Activated CD4-positive, alpha-beta T cell treated with anti-CD3 and anti-CD28 coated beads for 36 hours (primary cell): Measurements from ENCODE around the gene NINJ2. TPM values are rescaled to one million over a fixed set of nuclear protein-coding genes. Genes with fewer than 3 reads are reported as not detected.

Source experiments
- ATAC-seq: fragments of 200-7000 bp; cut with Tn5 transposase; one replicate; pipeline ENCODE4 v1.10.0; 2021; ENCODE audit warnings: mild to moderate bottlenecking, moderate library complexity
- CTCF ChIA-PET: fragments of 350-600 bp; sonication (Branson Sonifier 250); formaldehyde crosslinking; loops from one replicate; lab custom pipeline; 2021; ENCODE audit warnings: antibody characterized with exemption; lab: Charles Lee
- POLR2A ChIA-PET: fragments of 350-600 bp; sonication (Branson Sonifier 250); formaldehyde crosslinking; loops from one replicate; lab custom pipeline; 2021; ENCODE audit warnings: antibody characterized with exemption, inconsistent platforms; lab: Charles Lee
- DNase-seq: peaks from one replicate; pipeline ENCODE4 v3.0.0-alpha.2; 2020
- H3K27ac Mint-ChIP-seq: one replicate; pipeline ENCODE4 v1.8.0; 2021; ENCODE audit warnings: mixed read lengths
- H3K27me3 Mint-ChIP-seq: one replicate; pipeline ENCODE4 v1.8.0; 2021; ENCODE audit warnings: mixed read lengths
- H3K36me3 Mint-ChIP-seq: one replicate; pipeline ENCODE4 v1.8.0; 2021; ENCODE audit warnings: low read depth, mixed read lengths
- H3K4me1 Mint-ChIP-seq: one replicate; pipeline ENCODE4 v1.8.0; 2021; ENCODE audit warnings: mixed read lengths
- H3K4me3 Mint-ChIP-seq: one replicate; pipeline ENCODE4 v1.8.0; 2021; ENCODE audit warnings: mild to moderate bottlenecking, moderate library complexity, mixed read lengths
- H3K9me3 Mint-ChIP-seq: one replicate; pipeline ENCODE4 v1.8.0; 2021; ENCODE audit warnings: low read depth, mixed read lengths
- intact Hi-C, 2 experiments: fragments of 100-400 bp; cut with DNase I in 1 of 2; cut with micrococcal nuclease in 1 of 2; formaldehyde crosslinking; loops; one replicate each; pipeline versions ENCODE4 v1.14.2 to v1.15.1; 2022 to 2024; cut with DNase I, micrococcal nuclease
- total RNA-seq, 2 experiments: library from RNA; stranded (reverse); gene quantifications; one replicate each; pipeline ENCODE4 v1.2.3, GENCODE V29; 2021

Gene NINJ2
- total RNA-seq, 2 experiments from 2014 or later = 3.5 to 5.7 TPM

- Mint-ChIP-seq H3K27me3 (no peaks in the 10 kb centered on the region), H3K4me1 (peaks cover 65% of the 10 kb centered on the region), H3K4me3 (peak overlapping the region; percentile 74), H3K27ac (peak overlapping the region; percentile 85), H3K9me3 (no peaks in the 10 kb centered on the region), H3K36me3 (no peaks in the 10 kb centered on the region)
- intact Hi-C loops = loop anchor here (1.0 to 10.0 kb wide), 9 partner anchors 181 to 1022 kb away; partner anchors contain the start of genes RAD52 (in 2 of the 2) and FBXL14 (in 1 of the 2)
- ATAC-seq (peak; percentile 89), DNase-seq (peak; percentile 94)
- POLR2A ChIA-PET = interaction anchor here (0.6 kb wide), 2 partner anchors 149 to 339 kb away, joined by 3 read pairs; no protein-coding TSS in a partner anchor
- CTCF ChIA-PET = interaction anchor here (0.5 to 5.5 kb wide), 18 partner anchors 14 to 1013 kb away, joined by 3 to 42 read pairs (median 3); partner anchors contain the start of genes RAD52 and WNK1
These were observed 93.3 kb downstream of the NINJ2 start for GRCh38 chr12:569803-570434.

GRCh38 chr12:569091-569676 is 94.1 kb downstream of the NINJ2 start:
- Mint-ChIP-seq H3K4me1 (peaks cover 67% of the 10 kb centered on the region), H3K27me3 (no peaks in the 10 kb centered on the region), H3K27ac (peak overlapping the region; percentile 85), H3K9me3 (no peaks in the 10 kb centered on the region), H3K36me3 (no peaks in the 10 kb centered on the region), H3K4me3 (peak overlapping the region; percentile 74)
- no peak for DNase-seq
- ChIA-PET POLR2A (interaction anchor here (0.6 kb wide), 4 partner anchors 126 to 524 kb away, joined by 3 to 6 read pairs (median 3); no protein-coding TSS in a partner anchor), CTCF (interaction anchor here (0.5 to 5.5 kb wide), 17 partner anchors 13 to 499 kb away, joined by 3 to 42 read pairs (median 3); partner anchors contain the start of genes RAD52 and WNK1)
- intact Hi-C loops = loop anchor here (1.0 to 10.0 kb wide), 8 partner anchors 182 to 1023 kb away; partner anchors contain the start of genes RAD52 (in 2 of the 2) and FBXL14 (in 1 of the 2)
- ATAC-seq = no peak

- no peaks in the 10 kb centered on the region for H3K36me3 Mint-ChIP-seq
- H3K4me3 Mint-ChIP-seq = no peak overlapping the region
- ChIA-PET CTCF (interaction anchor here (0.8 to 5.5 kb wide), 7 partner anchors 8 to 347 kb away, joined by 3 to 42 read pairs (median 6); partner anchors contain the start of gene WNK1), POLR2A (interaction anchor here (0.6 kb wide), 1 partner anchor 180 kb away, joined by 3 read pairs; no protein-coding TSS in a partner anchor)
- peak overlapping the region; percentile 48 for H3K27ac Mint-ChIP-seq
- intact Hi-C loops = loop anchor here (2.0 to 10.0 kb wide), 5 partner anchors 182 to 1024 kb away; partner anchors contain the start of gene FBXL14 (in 1 of the 2)
- no peak for ATAC-seq
- no peak for DNase-seq
- H3K9me3 Mint-ChIP-seq = no peaks in the 10 kb centered on the region
- H3K27me3 Mint-ChIP-seq = no peaks in the 10 kb centered on the region
- H3K4me1 Mint-ChIP-seq = peaks cover 73% of the 10 kb centered on the region
These were observed 94.8 kb downstream of the NINJ2 start for GRCh38 chr12:568486-568885.

GRCh38 chr12:565589-566105 is 97.6 kb downstream of the NINJ2 start:
- H3K27me3 Mint-ChIP-seq = no peaks in the 10 kb centered on the region
- POLR2A ChIA-PET = no interaction called here
- no peaks in the 10 kb centered on the region for H3K9me3 Mint-ChIP-seq
- peaks cover 81% of the 10 kb centered on the region for H3K4me1 Mint-ChIP-seq
- CTCF ChIA-PET = interaction anchor here (0.5 to 1.5 kb wide), 8 partner anchors 9 to 1017 kb away, joined by 3 to 7 read pairs (median 3); no protein-coding TSS in a partner anchor
- no peaks in the 10 kb centered on the region for H3K36me3 Mint-ChIP-seq
- H3K4me3 Mint-ChIP-seq = no peak overlapping the region
- ATAC-seq = no peak
- H3K27ac Mint-ChIP-seq = no peak overlapping the region
- DNase-seq = no peak
- intact Hi-C loops = loop anchor here (5.0 to 10.0 kb wide), 4 partner anchors 527 to 1027 kb away; partner anchors contain the start of gene FBXL14 (in 1 of the 2)

- Mint-ChIP-seq H3K36me3 (no peaks in the 10 kb centered on the region), H3K27ac (no peak overlapping the region), H3K4me3 (no peak overlapping the region), H3K4me1 (peaks cover 81% of the 10 kb centered on the region), H3K9me3 (no peaks in the 10 kb centered on the region), H3K27me3 (no peaks in the 10 kb centered on the region)
- DNase-seq = no peak
- ChIA-PET POLR2A (no interaction called here), CTCF (interaction anchor here (0.5 to 1.5 kb wide), 7 partner anchors 9 to 1018 kb away, joined by 3 to 7 read pairs (median 3); no protein-coding TSS in a partner anchor)
- ATAC-seq = no peak
- intact Hi-C loops = loop anchor here (5.0 to 10.0 kb wide), 4 partner anchors 527 to 1027 kb away; partner anchors contain the start of gene FBXL14 (in 1 of the 2)
These were observed 98.1 kb downstream of the NINJ2 start for GRCh38 chr12:565161-565560.

GRCh38 chr12:563787-564298 is 99.4 kb downstream of the NINJ2 start:
- DNase-seq = no peak
- peak overlapping the region; percentile 62 for H3K4me3 Mint-ChIP-seq
- H3K4me1 Mint-ChIP-seq = peaks cover 73% of the 10 kb centered on the region
- no peaks in the 10 kb centered on the region for H3K9me3 Mint-ChIP-seq
- intact Hi-C loops = loop anchor here in 1 of 2 experiments (10.0 kb wide), 2 partner anchors 531 to 1021 kb away; no protein-coding TSS in a partner anchor
- H3K27me3 Mint-ChIP-seq = no peaks in the 10 kb centered on the region
- CTCF ChIA-PET = interaction anchor here (0.6 to 1.3 kb wide), 6 partner anchors 15 to 1039 kb away, joined by 3 to 5 read pairs (median 3); no protein-coding TSS in a partner anchor
- peak; percentile 17 for ATAC-seq
- peak overlapping the region; percentile 91 for H3K27ac Mint-ChIP-seq
- no peaks in the 10 kb centered on the region for H3K36me3 Mint-ChIP-seq
- POLR2A ChIA-PET = interaction anchor here (0.6 kb wide), 1 partner anchor 256 kb away, joined by 3 read pairs; no protein-coding TSS in a partner anchor

- peak; percentile 77 for ATAC-seq
- peak; percentile 60 for DNase-seq
- peak overlapping the region; percentile 91 for H3K27ac Mint-ChIP-seq
- H3K4me3 Mint-ChIP-seq = peak overlapping the region; percentile 62
- peaks cover 70% of the 10 kb centered on the region for H3K4me1 Mint-ChIP-seq
- intact Hi-C loops = loop anchor here in 1 of 2 experiments (10.0 kb wide), 2 partner anchors 531 to 1021 kb away; no protein-coding TSS in a partner anchor
- H3K9me3 Mint-ChIP-seq = no peaks in the 10 kb centered on the region
- ChIA-PET CTCF (interaction anchor here (0.6 to 1.3 kb wide), 6 partner anchors 15 to 1040 kb away, joined by 3 to 5 read pairs (median 3); no protein-coding TSS in a partner anchor), POLR2A (interaction anchor here (0.6 kb wide), 1 partner anchor 257 kb away, joined by 3 read pairs; no protein-coding TSS in a partner anchor)
- no peaks in the 10 kb centered on the region for H3K36me3 Mint-ChIP-seq
- no peaks in the 10 kb centered on the region for H3K27me3 Mint-ChIP-seq
These were observed 99.9 kb downstream of the NINJ2 start for GRCh38 chr12:563250-563781.

GRCh38 chr12:562634-563033 is 100.6 kb downstream of the NINJ2 start:
- CTCF ChIA-PET = no interaction called here
- Mint-ChIP-seq H3K9me3 (no peaks in the 10 kb centered on the region), H3K4me3 (no peak overlapping the region), H3K4me1 (peaks cover 68% of the 10 kb centered on the region), H3K36me3 (no peaks in the 10 kb centered on the region), H3K27me3 (no peaks in the 10 kb centered on the region), H3K27ac (peak overlapping the region; percentile 91)
- ATAC-seq (no peak), DNase-seq (peak; percentile 25)
- POLR2A ChIA-PET = no interaction called here
- intact Hi-C loops = loop anchor here in 1 of 2 experiments (10.0 kb wide), 2 partner anchors 532 to 1022 kb away; no protein-coding TSS in a partner anchor

GRCh38 chr12:561908-562593 is 101.2 kb downstream of the NINJ2 start:
- H3K4me3 Mint-ChIP-seq = no peak overlapping the region
- peaks cover 62% of the 10 kb centered on the region for H3K4me1 Mint-ChIP-seq
- ChIA-PET CTCF (no interaction called here), POLR2A (no interaction called here)
- intact Hi-C loops = loop anchor here in 1 of 2 experiments (10.0 kb wide), 2 partner anchors 533 to 1023 kb away; no protein-coding TSS in a partner anchor
- DNase-seq (no peak), ATAC-seq (no peak)
- H3K9me3 Mint-ChIP-seq = no peaks in the 10 kb centered on the region
- no peaks in the 10 kb centered on the region for H3K27me3 Mint-ChIP-seq
- H3K36me3 Mint-ChIP-seq = no peaks in the 10 kb centered on the region
- H3K27ac Mint-ChIP-seq = peak overlapping the region; percentile 67

- ATAC-seq = no peak
- Mint-ChIP-seq H3K9me3 (no peaks in the 10 kb centered on the region), H3K27me3 (no peaks in the 10 kb centered on the region), H3K36me3 (no peaks in the 10 kb centered on the region), H3K4me3 (no peak overlapping the region), H3K27ac (no peak overlapping the region), H3K4me1 (peaks cover 55% of the 10 kb centered on the region)
- intact Hi-C loops = loop anchor here in 1 of 2 experiments (10.0 kb wide), 2 partner anchors 533 to 1023 kb away; no protein-coding TSS in a partner anchor
- DNase-seq = no peak
- ChIA-PET CTCF (no interaction called here), POLR2A (no interaction called here)
These were observed 101.9 kb downstream of the NINJ2 start for GRCh38 chr12:561391-561705.
